Subcutaneous adipose tissue (tissue), 4 donors: ENCODE data around the gene DUSP14. TPM values are rescaled to one million over a fixed set of nuclear protein-coding genes. Genes with fewer than 3 reads are reported as not detected.

Source experiments
- CTCF ChIP-seq: fragments of 450-650 bp; IDR thresholded peaks from one replicate; pipeline ENCODE4 v1.5.1; 2016; ENCODE audit warnings: low read depth, mild to moderate bottlenecking, control low read depth, antibody characterized with exemption, moderate library complexity
- total RNA-seq, 4 donors: library from RNA; depleted of rRNA; stranded (reverse); fragments of >200 nt; gene quantifications; one replicate each; pipeline ENCODE4 v1.1.0, GENCODE V29; 2016

The DUSP14 gene, protein sequence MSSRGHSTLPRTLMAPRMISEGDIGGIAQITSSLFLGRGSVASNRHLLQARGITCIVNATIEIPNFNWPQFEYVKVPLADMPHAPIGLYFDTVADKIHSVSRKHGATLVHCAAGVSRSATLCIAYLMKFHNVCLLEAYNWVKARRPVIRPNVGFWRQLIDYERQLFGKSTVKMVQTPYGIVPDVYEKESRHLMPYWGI
- total RNA-seq: 10 to 100 TPM; 10.8 to 23.1 (median 15.8) TPM

GRCh38 chr17:37489197-37490001 lies at the start of gene DUSP14:
DUSP14 (plus strand) TSS chr17:37489891; CDS start chr17:37512273, 22,382 bp downstream.
- TF ChIP-seq CTCF: no peak

GRCh38 chr17:37440424-37440823 lies 49.3 kb upstream of the DUSP14 start:
- no peak for TF ChIP-seq CTCF

- TF ChIP-seq CTCF: no peak
Measured at GRCh38 chr17:37446027-37446426, 43.7 kb upstream of the DUSP14 start.

- TF ChIP-seq CTCF: no peak
Measured at GRCh38 chr17:37447641-37448040, 42.0 kb upstream of the DUSP14 start.

- TF ChIP-seq CTCF: no peak
Measured at GRCh38 chr17:37450112-37450511, 39.6 kb upstream of the DUSP14 start.

DNA sequence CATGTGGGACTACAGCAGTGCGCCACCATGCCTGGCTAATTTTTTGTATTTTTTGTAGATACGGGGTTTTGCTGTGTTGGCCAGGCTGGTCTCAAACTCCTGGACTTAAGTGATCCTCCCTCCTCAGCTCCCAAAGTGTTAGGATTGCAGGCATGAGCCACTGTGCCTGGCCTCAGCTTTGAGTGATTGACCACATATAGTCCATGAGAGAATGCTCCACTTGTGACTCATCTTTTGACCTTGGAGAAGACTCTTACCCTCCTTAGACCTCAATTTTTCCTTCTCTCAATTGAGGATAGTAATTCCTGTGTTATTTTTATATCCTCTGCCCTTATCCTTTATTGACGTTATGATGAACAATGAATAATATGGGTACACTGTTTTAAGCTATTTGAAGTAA lies 30.9 kb upstream of the DUSP14 start:
- TF ChIP-seq CTCF: no peak

DNA sequence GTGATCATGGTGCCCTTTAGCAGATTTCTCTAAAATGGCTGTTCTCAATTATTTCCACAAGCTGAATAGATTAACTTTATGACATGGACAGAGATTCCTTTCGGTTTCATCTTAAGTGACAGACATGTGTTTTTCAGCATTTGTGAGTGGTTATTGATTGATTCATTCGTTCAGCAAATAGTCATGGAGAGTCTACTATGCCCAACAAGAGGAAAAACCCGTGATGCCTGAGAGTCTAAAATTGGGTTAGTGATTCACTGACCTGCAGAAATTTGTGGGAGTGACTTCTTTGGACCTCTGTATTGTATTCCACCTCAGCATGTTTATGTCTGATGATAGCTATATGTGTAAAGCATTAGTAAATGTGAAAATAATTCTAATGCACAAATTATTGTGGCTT lies 28.0 kb upstream of the DUSP14 start:
- TF ChIP-seq CTCF: no peak
